Liver (tissue), 9 donors: ENCODE results near the gene CXCL17. TPM values are rescaled to one million over a fixed set of nuclear protein-coding genes. Genes with fewer than 3 reads are reported as not detected.

Source experiments
- DNase-seq: peaks from one replicate; pipeline ENCODE4 v3.0.0-alpha.2; 2017; ENCODE audit warnings: low spot score
- H3K27ac ChIP-seq, 2 donors: one replicate each; pipeline ENCODE4 v1.7.0; 2013; ENCODE audit warnings: inconsistent platforms in 2 of 2, low read length in 2 of 2, control low read depth in 1 of 2, low read depth in 1 of 2, mild to moderate bottlenecking in 1 of 2
- H3K27me3 ChIP-seq, 4 donors: one replicate each; pipeline versions ENCODE4 v1.6.1 to v1.7.0; 2013; ENCODE audit warnings: low read length in 3 of 4, inconsistent platforms in 1 of 4, mild to moderate bottlenecking in 1 of 4, moderate library complexity in 1 of 4; ENCODE audit not compliant: control insufficient read depth in 4 of 4, insufficient read depth in 4 of 4
- H3K36me3 ChIP-seq, 4 donors: one replicate each; pipeline versions ENCODE4 v1.6.1 to v1.7.0; 2013; ENCODE audit warnings: low read length in 3 of 4, mild to moderate bottlenecking in 3 of 4, low read depth in 1 of 4, moderate library complexity in 1 of 4; ENCODE audit not compliant: control insufficient read depth in 4 of 4, insufficient read depth in 3 of 4
- H3K4me1 ChIP-seq, 4 donors: one replicate each; pipeline versions ENCODE4 v1.6.1 to v1.7.0; 2013; ENCODE audit warnings: low read length in 3 of 4, mild to moderate bottlenecking in 3 of 4, moderate library complexity in 1 of 4; ENCODE audit not compliant: control insufficient read depth in 4 of 4, insufficient read depth in 4 of 4
- H3K4me3 ChIP-seq, 3 donors: one replicate each; pipeline versions ENCODE4 v1.6.1 to v1.7.0; 2013; ENCODE audit warnings: low read length in 3 of 3, control low read depth in 1 of 3, low read depth in 1 of 3, mild to moderate bottlenecking in 1 of 3
- H3K9ac ChIP-seq, 2 donors: one replicate each; pipeline ENCODE4 v1.7.0; 2013; ENCODE audit warnings: low read length in 2 of 2, mild to moderate bottlenecking in 2 of 2, moderate library complexity in 2 of 2, control low read depth in 1 of 2, low read depth in 1 of 2
- H3K9me3 ChIP-seq, 4 donors: one replicate each; pipeline versions ENCODE4 v1.6.1 to v1.7.0; 2013; ENCODE audit warnings: low read length in 3 of 4; ENCODE audit not compliant: control insufficient read depth in 4 of 4
- EGR1 ChIP-seq, 2 donors: IDR thresholded peaks; 2 replicates each; pipeline ENCODE4 v1.6.1; 2016 to 2018; ENCODE audit warnings: antibody characterized with exemption in 2 of 2, low read depth in 2 of 2
- FOXA1 ChIP-seq: IDR thresholded peaks from 2 replicates; pipeline ENCODE4 v1.6.1; 2016; ENCODE audit warnings: antibody characterized with exemption
- FOXA2 ChIP-seq: IDR thresholded peaks from 2 replicates; pipeline ENCODE4 v1.6.1; 2016; ENCODE audit warnings: antibody characterized with exemption
- GABPA ChIP-seq, 2 donors: IDR thresholded peaks in 1 of 2; conservative IDR thresholded peaks in 1 of 2; 2 replicates each; pipeline ENCODE4 v1.6.1; 2016; ENCODE audit warnings: antibody characterized with exemption in 2 of 2, mild to moderate bottlenecking in 1 of 2, moderate library complexity in 1 of 2
- HNF4G ChIP-seq: IDR thresholded peaks from 2 replicates; pipeline ENCODE4 v1.6.1; 2016; ENCODE audit warnings: antibody characterized with exemption
- NR2F2 ChIP-seq: IDR thresholded peaks from 2 replicates; pipeline ENCODE4 v1.6.1; 2016; ENCODE audit warnings: antibody characterized with exemption
- SP1 ChIP-seq: IDR thresholded peaks from 2 replicates; pipeline ENCODE4 v1.6.1; 2018; ENCODE audit warnings: antibody characterized with exemption, mild to moderate bottlenecking
- YY1 ChIP-seq: IDR thresholded peaks from 2 replicates; pipeline ENCODE4 v1.6.1; 2016; ENCODE audit warnings: antibody characterized with exemption, mild to moderate bottlenecking
- WGBS: extraction: QIAGEN DNeasy Blood & Tissue Kit; methylation state at CpG from one replicate; pipeline ENCODE4 v1.1.7; 2013; 5-methylcytosine and 5-hydroxymethylcytosine counted together
- polyA plus RNA-seq, 2 donors: library from polyadenylated mRNA; stranded (reverse) in 1 of 2; unstranded in 1 of 2; fragments of 200-250 nt in 1 of 2; fragments of >200 nt in 1 of 2; fragmentation: Nextera tagmentation in 1 of 2; extraction: Ambion mirVana in 1 of 2; gene quantifications; one replicate each; pipeline versions ENCODE4 v1.2.1 to v1.2.3, GENCODE V29; 2013 to 2015
- total RNA-seq, 2 donors: library from RNA; depleted of rRNA; stranded (reverse); fragments of >200 nt; gene quantifications; one replicate each; pipeline ENCODE4 v1.2.3, GENCODE V29; 2014
- TF ChIP-seq, protein P1 (sequence below): fragments of 150-350 bp; IDR thresholded peaks from 2 replicates; pipeline ENCODE4 v1.5.1; 2017; ENCODE audit warnings: improper control_type of control experiment, low read depth, low read length; ENCODE audit not compliant: missing input control
- TF ChIP-seq, protein P2 (sequence below): IDR thresholded peaks from 2 replicates; pipeline ENCODE4 v1.6.1; 2016; ENCODE audit warnings: antibody characterized with exemption
- TF ChIP-seq, protein P3 (sequence below): IDR thresholded peaks from 2 replicates; pipeline ENCODE4 v1.6.1; 2016; ENCODE audit warnings: antibody characterized with exemption
- TF ChIP-seq, protein P4 (sequence below): IDR thresholded peaks from 2 replicates; pipeline ENCODE4 v1.6.1; 2016; ENCODE audit warnings: antibody characterized with exemption
- TF ChIP-seq, protein P5 (sequence below): IDR thresholded peaks from 2 replicates; pipeline ENCODE4 v1.6.1; 2016; ENCODE audit warnings: antibody characterized with exemption, mild to moderate bottlenecking
- donor health status: healthy.
- donor health status: healthy.
- donor health status: healthy.
- donor health status: healthy.
- donor health status: healthy.

Gene CXCL17
- total and polyA plus RNA-seq, 4 donors = 0.10 to 0.93 TPM; not detected in 2

DNA sequence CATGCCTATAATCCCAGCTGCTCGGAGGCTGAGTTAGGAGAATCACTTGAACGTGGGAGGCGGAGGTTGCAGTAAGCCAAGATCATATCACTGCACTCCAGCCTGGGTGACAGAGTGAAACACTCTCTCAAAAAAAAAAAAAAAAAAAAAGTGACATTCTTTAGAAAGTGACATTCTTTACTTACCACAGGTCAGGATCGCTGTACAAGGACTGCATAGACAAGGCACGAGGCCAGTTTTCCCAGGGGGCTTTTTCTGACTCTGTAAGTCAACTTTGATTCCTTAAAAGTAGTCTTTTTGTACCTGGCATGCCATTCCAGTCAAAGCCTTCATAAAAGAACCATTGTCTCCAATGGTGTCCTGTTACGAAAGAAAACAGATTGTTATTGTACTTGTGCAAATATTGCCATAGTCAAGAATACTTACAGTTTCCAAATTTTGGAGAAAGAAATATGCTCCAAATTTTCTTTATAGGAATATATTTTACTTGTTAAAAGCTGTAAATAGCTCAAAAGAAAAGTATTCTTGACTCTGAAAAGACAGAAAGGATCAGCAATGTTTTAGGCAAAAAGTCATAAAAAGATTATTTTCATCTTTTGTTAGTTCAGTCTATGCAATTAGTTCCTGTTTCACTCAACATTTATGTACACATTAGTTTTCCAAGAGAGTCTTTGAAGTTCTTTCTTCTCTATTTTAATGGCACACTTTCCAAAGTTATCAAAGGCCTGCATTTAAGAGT lies 46.2 kb upstream of the CXCL17 start (continued):
- TF ChIP-seq, protein P1, sequence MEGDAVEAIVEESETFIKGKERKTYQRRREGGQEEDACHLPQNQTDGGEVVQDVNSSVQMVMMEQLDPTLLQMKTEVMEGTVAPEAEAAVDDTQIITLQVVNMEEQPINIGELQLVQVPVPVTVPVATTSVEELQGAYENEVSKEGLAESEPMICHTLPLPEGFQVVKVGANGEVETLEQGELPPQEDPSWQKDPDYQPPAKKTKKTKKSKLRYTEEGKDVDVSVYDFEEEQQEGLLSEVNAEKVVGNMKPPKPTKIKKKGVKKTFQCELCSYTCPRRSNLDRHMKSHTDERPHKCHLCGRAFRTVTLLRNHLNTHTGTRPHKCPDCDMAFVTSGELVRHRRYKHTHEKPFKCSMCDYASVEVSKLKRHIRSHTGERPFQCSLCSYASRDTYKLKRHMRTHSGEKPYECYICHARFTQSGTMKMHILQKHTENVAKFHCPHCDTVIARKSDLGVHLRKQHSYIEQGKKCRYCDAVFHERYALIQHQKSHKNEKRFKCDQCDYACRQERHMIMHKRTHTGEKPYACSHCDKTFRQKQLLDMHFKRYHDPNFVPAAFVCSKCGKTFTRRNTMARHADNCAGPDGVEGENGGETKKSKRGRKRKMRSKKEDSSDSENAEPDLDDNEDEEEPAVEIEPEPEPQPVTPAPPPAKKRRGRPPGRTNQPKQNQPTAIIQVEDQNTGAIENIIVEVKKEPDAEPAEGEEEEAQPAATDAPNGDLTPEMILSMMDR = no peak
- TF ChIP-seq, protein P2, sequence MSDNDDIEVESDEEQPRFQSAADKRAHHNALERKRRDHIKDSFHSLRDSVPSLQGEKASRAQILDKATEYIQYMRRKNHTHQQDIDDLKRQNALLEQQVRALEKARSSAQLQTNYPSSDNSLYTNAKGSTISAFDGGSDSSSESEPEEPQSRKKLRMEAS = no peak
- TF ChIP-seq HNF4G (no peak), GABPA (IDR thresholded peaks at IDR 0.05 in 1 of 2, conservative IDR thresholded peaks at IDR 0.05 in 1 of 2) (no peak), FOXA1 (no peak), NR2F2 (no peak), SP1 (no peak), EGR1 (IDR thresholded peaks at IDR 0.05; ENCODE audit: low read depth in 2 of 2) (no peak)

DNA sequence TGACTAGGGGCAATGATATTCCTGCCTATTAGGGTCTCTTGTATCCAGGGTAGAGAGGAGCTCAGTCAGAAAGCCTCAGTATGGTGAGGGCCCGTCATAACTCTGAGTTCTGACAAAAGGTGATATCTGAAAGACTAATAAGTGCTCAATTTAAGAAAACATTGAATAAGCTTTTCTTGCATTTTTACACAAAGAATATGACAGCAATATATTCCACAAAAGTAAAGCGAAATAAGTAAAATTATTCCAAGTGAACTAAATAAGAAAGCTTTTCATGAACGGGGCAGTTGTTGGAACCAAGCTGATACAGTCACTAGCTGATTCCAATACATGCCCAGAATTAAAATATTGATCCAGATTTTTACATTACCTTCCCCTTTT lies 45.0 kb upstream of the CXCL17 start:
- Histone ChIP-seq H3K27me3 (no peaks in the 10 kb centered on the region), H3K9me3 (no peaks in the 10 kb centered on the region), H3K4me1 (peaks cover 0 to 5% (median 0%) of the 10 kb centered on the region in 4 donors), H3K9ac (no peak overlapping the region), H3K27ac (no peak overlapping the region), H3K36me3 (no peaks in the 10 kb centered on the region), H3K4me3 (no peak overlapping the region)
- DNase-seq = no peak
- 91% methylated on average over 3 of the region's 3 CpGs for WGBS
- TF ChIP-seq, protein P3, sequence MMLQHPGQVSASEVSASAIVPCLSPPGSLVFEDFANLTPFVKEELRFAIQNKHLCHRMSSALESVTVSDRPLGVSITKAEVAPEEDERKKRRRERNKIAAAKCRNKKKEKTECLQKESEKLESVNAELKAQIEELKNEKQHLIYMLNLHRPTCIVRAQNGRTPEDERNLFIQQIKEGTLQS = no peak
- TF ChIP-seq, protein P4, sequence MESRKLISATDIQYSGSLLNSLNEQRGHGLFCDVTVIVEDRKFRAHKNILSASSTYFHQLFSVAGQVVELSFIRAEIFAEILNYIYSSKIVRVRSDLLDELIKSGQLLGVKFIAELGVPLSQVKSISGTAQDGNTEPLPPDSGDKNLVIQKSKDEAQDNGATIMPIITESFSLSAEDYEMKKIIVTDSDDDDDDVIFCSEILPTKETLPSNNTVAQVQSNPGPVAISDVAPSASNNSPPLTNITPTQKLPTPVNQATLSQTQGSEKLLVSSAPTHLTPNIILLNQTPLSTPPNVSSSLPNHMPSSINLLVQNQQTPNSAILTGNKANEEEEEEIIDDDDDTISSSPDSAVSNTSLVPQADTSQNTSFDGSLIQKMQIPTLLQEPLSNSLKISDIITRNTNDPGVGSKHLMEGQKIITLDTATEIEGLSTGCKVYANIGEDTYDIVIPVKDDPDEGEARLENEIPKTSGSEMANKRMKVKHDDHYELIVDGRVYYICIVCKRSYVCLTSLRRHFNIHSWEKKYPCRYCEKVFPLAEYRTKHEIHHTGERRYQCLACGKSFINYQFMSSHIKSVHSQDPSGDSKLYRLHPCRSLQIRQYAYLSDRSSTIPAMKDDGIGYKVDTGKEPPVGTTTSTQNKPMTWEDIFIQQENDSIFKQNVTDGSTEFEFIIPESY = no peak
- TF ChIP-seq YY1 (no peak), FOXA2 (no peak), EGR1 (IDR thresholded peaks at IDR 0.05; ENCODE audit: low read depth in 2 of 2) (no peak), GABPA (IDR thresholded peaks at IDR 0.05 in 1 of 2, conservative IDR thresholded peaks at IDR 0.05 in 1 of 2) (no peak)
- TF ChIP-seq, protein P1 = no peak
- TF ChIP-seq, protein P2 = no peak
- TF ChIP-seq, protein P5, sequence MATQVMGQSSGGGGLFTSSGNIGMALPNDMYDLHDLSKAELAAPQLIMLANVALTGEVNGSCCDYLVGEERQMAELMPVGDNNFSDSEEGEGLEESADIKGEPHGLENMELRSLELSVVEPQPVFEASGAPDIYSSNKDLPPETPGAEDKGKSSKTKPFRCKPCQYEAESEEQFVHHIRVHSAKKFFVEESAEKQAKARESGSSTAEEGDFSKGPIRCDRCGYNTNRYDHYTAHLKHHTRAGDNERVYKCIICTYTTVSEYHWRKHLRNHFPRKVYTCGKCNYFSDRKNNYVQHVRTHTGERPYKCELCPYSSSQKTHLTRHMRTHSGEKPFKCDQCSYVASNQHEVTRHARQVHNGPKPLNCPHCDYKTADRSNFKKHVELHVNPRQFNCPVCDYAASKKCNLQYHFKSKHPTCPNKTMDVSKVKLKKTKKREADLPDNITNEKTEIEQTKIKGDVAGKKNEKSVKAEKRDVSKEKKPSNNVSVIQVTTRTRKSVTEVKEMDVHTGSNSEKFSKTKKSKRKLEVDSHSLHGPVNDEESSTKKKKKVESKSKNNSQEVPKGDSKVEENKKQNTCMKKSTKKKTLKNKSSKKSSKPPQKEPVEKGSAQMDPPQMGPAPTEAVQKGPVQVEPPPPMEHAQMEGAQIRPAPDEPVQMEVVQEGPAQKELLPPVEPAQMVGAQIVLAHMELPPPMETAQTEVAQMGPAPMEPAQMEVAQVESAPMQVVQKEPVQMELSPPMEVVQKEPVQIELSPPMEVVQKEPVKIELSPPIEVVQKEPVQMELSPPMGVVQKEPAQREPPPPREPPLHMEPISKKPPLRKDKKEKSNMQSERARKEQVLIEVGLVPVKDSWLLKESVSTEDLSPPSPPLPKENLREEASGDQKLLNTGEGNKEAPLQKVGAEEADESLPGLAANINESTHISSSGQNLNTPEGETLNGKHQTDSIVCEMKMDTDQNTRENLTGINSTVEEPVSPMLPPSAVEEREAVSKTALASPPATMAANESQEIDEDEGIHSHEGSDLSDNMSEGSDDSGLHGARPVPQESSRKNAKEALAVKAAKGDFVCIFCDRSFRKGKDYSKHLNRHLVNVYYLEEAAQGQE = no peak
